UCSD-AML1 (cell line): ENCODE data around the gene KRT14.
"Not testable (repeated sequence)": the region's sequence is repeated elsewhere in the genome, so short reads cannot be mapped to it uniquely, and the experiment has no call there.

Experiments used
- DNase-seq: peaks from one replicate; lab custom pipeline; 2025; ENCODE audit not compliant: unreplicated experiment; lab: John Stamatoyannopoulos, UW

KRT14 gene

GRCh38 chr17:41623184-41623861 lies 36.6 kb upstream of the KRT14 start:
- not testable (repeated sequence) for DNase-seq

- DNase-seq, result not testable (repeated sequence)
Observed at GRCh38 chr17:41622340-41623183, 35.9 kb upstream of the KRT14 start.

GRCh38 chr17:41621916-41622315 lies 35.2 kb upstream of the KRT14 start:
- DNase-seq, result no peak

GRCh38 chr17:41621435-41621817 lies 34.7 kb upstream of the KRT14 start:
- not testable (repeated sequence) for DNase-seq

GRCh38 chr17:41620583-41621434 lies 34.1 kb upstream of the KRT14 start:
- DNase-seq, result no peak

- not testable (repeated sequence) for DNase-seq
Observed at GRCh38 chr17:41619927-41620582, 33.4 kb upstream of the KRT14 start.

- no peak for DNase-seq
Observed at GRCh38 chr17:41619036-41619926, 32.6 kb upstream of the KRT14 start.

- DNase-seq, result no peak
Observed at GRCh38 chr17:41618341-41619035, 31.8 kb upstream of the KRT14 start.

- DNase-seq, result no peak
Observed at GRCh38 chr17:41617698-41618097, 31.0 kb upstream of the KRT14 start.

- DNase-seq, result no peak
Observed at GRCh38 chr17:41617136-41617535, 30.4 kb upstream of the KRT14 start.

- not testable (repeated sequence) for DNase-seq
Observed at GRCh38 chr17:41616486-41616885, 29.8 kb upstream of the KRT14 start.

GRCh38 chr17:41615454-41615853 lies 28.8 kb upstream of the KRT14 start:
- no peak for DNase-seq

- not testable (repeated sequence) for DNase-seq
Observed at GRCh38 chr17:41614767-41615166, 28.1 kb upstream of the KRT14 start.

GRCh38 chr17:41614098-41614497 lies 27.4 kb upstream of the KRT14 start:
- DNase-seq, result no peak

- no peak for DNase-seq
Observed at GRCh38 chr17:41613277-41614082, 26.8 kb upstream of the KRT14 start.

GRCh38 chr17:41612376-41613160 lies 25.9 kb upstream of the KRT14 start, which contains the start of gene KRT16:
Gene KRT16, minus strand, starts transcription at chr17:41612767. Its CDS starts 79 bp downstream, at chr17:41612688.
- DNase-seq, result not testable (repeated sequence)

- DNase-seq, result no peak
Observed at GRCh38 chr17:41610965-41611640, 24.4 kb upstream of the KRT14 start.
